Osteoblast (primary cell): ENCODE results near the gene CDH22. TPM values are rescaled to one million over a fixed set of nuclear protein-coding genes. Genes with fewer than 3 reads are reported as not detected.

Source experiments
- DNase-seq: peaks from one replicate; pipeline ENCODE4 v3.0.0; 2011; ENCODE audit warnings: low spot score, mixed read lengths; ENCODE audit not compliant: insufficient read length; ENCODE audit errors: missing footprints
- H2AFZ ChIP-seq: 2 replicates; pipeline ENCODE4 v1.6.0; 2011; ENCODE audit warnings: mild to moderate bottlenecking, low read length
- H3K27ac ChIP-seq: 2 replicates; pipeline ENCODE4 v1.5.1; 2011; ENCODE audit warnings: mild to moderate bottlenecking, low read depth, low read length, moderate library complexity
- H3K27me3 ChIP-seq: 2 replicates; pipeline ENCODE4 v1.6.0; 2012; ENCODE audit warnings: mild to moderate bottlenecking, control low read depth, inconsistent platforms, low read length, moderate library complexity; ENCODE audit not compliant: insufficient read depth
- H3K36me3 ChIP-seq: 2 replicates; pipeline ENCODE4 v1.5.1; 2011; ENCODE audit warnings: mild to moderate bottlenecking, low read length, control low read depth, moderate library complexity; ENCODE audit not compliant: insufficient read depth
- H3K4me1 ChIP-seq: 2 replicates; pipeline ENCODE4 v1.5.1; 2011; ENCODE audit warnings: mild to moderate bottlenecking, low read length, control low read depth, moderate library complexity; ENCODE audit not compliant: insufficient read depth
- H3K4me2 ChIP-seq: 2 replicates; pipeline ENCODE4 v1.6.0; 2011; ENCODE audit warnings: mild to moderate bottlenecking, low read length; ENCODE audit not compliant: insufficient read depth
- H3K4me3 ChIP-seq: fragments of 200-600 bp; sonication (generic); 3 replicates; pipeline ENCODE4 v1.5.1; 2012; ENCODE audit warnings: mild to moderate bottlenecking, low read length, inconsistent platforms; ENCODE audit not compliant: insufficient read depth
- H3K79me2 ChIP-seq: 2 replicates; pipeline ENCODE4 v1.6.0; 2012; ENCODE audit warnings: mild to moderate bottlenecking, low read length, control low read depth, inconsistent platforms; ENCODE audit not compliant: insufficient read depth
- H3K9me3 ChIP-seq: 2 replicates; pipeline ENCODE4 v1.5.1; 2011; ENCODE audit warnings: low read depth, low read length, control low read depth
- H4K20me1 ChIP-seq: 2 replicates; pipeline ENCODE4 v1.6.0; 2012; ENCODE audit warnings: mild to moderate bottlenecking, low read length, control low read depth; ENCODE audit not compliant: insufficient read depth
- CTCF ChIP-seq: IDR thresholded peaks from 2 replicates; pipeline ENCODE4 v1.5.1; 2011; ENCODE audit warnings: mild to moderate bottlenecking, low read depth, low read length, moderate library complexity; ENCODE audit errors: extremely low read depth
- total RNA-seq: library from RNA; depleted of rRNA; stranded (reverse); fragments of >200 nt; gene quantifications from 2 replicates; pipeline ENCODE4 v1.2.3, GENCODE V29; 2012

Gene CDH22
- total RNA-seq, 1 donor: not detected

GRCh38 chr20:46330072-46330763, 21.9 kb upstream of the CDH22 start:
- peak; percentile 44 for DNase-seq
- no peaks in the 10 kb centered on the region for H3K36me3 ChIP-seq
- H3K4me2 ChIP-seq: no peak overlapping the region
- no peak overlapping the region for H2AFZ ChIP-seq
- H3K4me3 ChIP-seq: no peak overlapping the region
- no peaks in the 10 kb centered on the region for H3K9me3 ChIP-seq
- TF ChIP-seq CTCF: no peak
- peaks cover 38% of the 10 kb centered on the region for H3K27me3 ChIP-seq
- no peak overlapping the region for H3K27ac ChIP-seq
- H3K4me1 ChIP-seq: no peaks in the 10 kb centered on the region
- H3K79me2 ChIP-seq: no peaks in the 10 kb centered on the region
- no peaks in the 10 kb centered on the region for H4K20me1 ChIP-seq

- H3K4me1 ChIP-seq: no peaks in the 10 kb centered on the region
- no peak overlapping the region for H2AFZ ChIP-seq
- H3K4me3 ChIP-seq: no peak overlapping the region
- TF ChIP-seq CTCF: no peak
- H4K20me1 ChIP-seq: no peaks in the 10 kb centered on the region
- DNase-seq: peak; percentile 25
- no peaks in the 10 kb centered on the region for H3K36me3 ChIP-seq
- no peak overlapping the region for H3K4me2 ChIP-seq
- H3K79me2 ChIP-seq: no peaks in the 10 kb centered on the region
- H3K27me3 ChIP-seq: peaks cover 25% of the 10 kb centered on the region
- H3K27ac ChIP-seq: no peak overlapping the region
- no peaks in the 10 kb centered on the region for H3K9me3 ChIP-seq
Measured at GRCh38 chr20:46328200-46328882, 20.0 kb upstream of the CDH22 start.

- Histone ChIP-seq H3K4me2 (no peak overlapping the region), H3K27me3 (peaks cover 27% of the 10 kb centered on the region), H3K9me3 (no peaks in the 10 kb centered on the region), H2AFZ (no peak overlapping the region), H3K36me3 (no peaks in the 10 kb centered on the region), H3K79me2 (no peaks in the 10 kb centered on the region), H3K4me1 (no peaks in the 10 kb centered on the region), H4K20me1 (no peaks in the 10 kb centered on the region), H3K4me3 (no peak overlapping the region), H3K27ac (no peak overlapping the region)
- DNase-seq: no peak
- TF ChIP-seq CTCF: no peak
Measured at GRCh38 chr20:46327557-46327956, 19.3 kb upstream of the CDH22 start.

GRCh38 chr20:46325789-46326188, 17.5 kb upstream of the CDH22 start:
- peaks cover 17% of the 10 kb centered on the region for H3K27me3 ChIP-seq
- DNase-seq: no peak
- H3K9me3 ChIP-seq: no peaks in the 10 kb centered on the region
- no peaks in the 10 kb centered on the region for H4K20me1 ChIP-seq
- H2AFZ ChIP-seq: no peak overlapping the region
- no peak overlapping the region for H3K4me2 ChIP-seq
- H3K4me1 ChIP-seq: no peaks in the 10 kb centered on the region
- TF ChIP-seq CTCF: no peak
- no peak overlapping the region for H3K4me3 ChIP-seq
- no peaks in the 10 kb centered on the region for H3K36me3 ChIP-seq
- no peak overlapping the region for H3K27ac ChIP-seq
- H3K79me2 ChIP-seq: no peaks in the 10 kb centered on the region
